Pancreas (tissue), 10 donors: Measurements from ENCODE around the gene PIWIL1. TPM values are rescaled to one million over a fixed set of nuclear protein-coding genes. Genes with fewer than 3 reads are reported as not detected.

ENCODE experiments used
- ATAC-seq, 4 donors: fragments of 200-7000 bp; cut with Tn5 transposase; one replicate each; pipeline versions ENCODE4 v1.8.0 to v1.9.1; 2020; ENCODE audit warnings: mild to moderate bottlenecking in 4 of 4, moderate library complexity in 4 of 4
- DNase-seq, 6 donors: peaks; one replicate each; pipeline ENCODE4 v3.0.0-alpha.2; 2020
- FAIRE-seq: peaks from 2 replicates; lab custom pipeline; 2012; peaks lifted over from hg19 to GRCh38; lab: Jason Lieb, UNC
- H3K27ac ChIP-seq, 4 donors: fragments of 200-600 bp; sonication (generic); 1 replicate in 3 of 4; 2 replicates in 1 of 4; pipeline versions ENCODE4 v1.5.0 to v1.8.0; 2020
- H3K27me3 ChIP-seq, 4 donors: fragments of 200-600 bp; one replicate each; pipeline ENCODE4 v1.8.0; 2021
- H3K36me3 ChIP-seq, 3 donors: fragments of 200-600 bp; sonication (generic) in 1 of 3; one replicate each; pipeline versions ENCODE4 v1.5.0 to v1.8.0; 2020 to 2021
- H3K4me1 ChIP-seq, 3 donors: fragments of 200-600 bp; one replicate each; pipeline ENCODE4 v1.8.0; 2021
- H3K4me3 ChIP-seq, 4 donors: fragments of 200-600 bp; sonication (generic) in 2 of 4; one replicate each; pipeline versions ENCODE4 v1.5.0 to v1.8.0; 2020 to 2021
- H3K9me3 ChIP-seq, 4 donors: fragments of 200-600 bp; one replicate each; pipeline ENCODE4 v1.8.0; 2021
- CTCF ChIP-seq, 4 donors: fragments of 200-600 bp; sonication (generic) in 3 of 4; IDR thresholded peaks; one replicate each; pipeline versions ENCODE4 v1.5.0 to v1.8.0; 2021; ENCODE audit warnings: antibody characterized with exemption in 4 of 4
- WGBS, 2 donors: extraction: QIAGEN DNeasy Blood & Tissue Kit; methylation state at CpG; one replicate each; pipeline ENCODE4 v1.1.7; 2013; 5-methylcytosine and 5-hydroxymethylcytosine counted together
- intact Hi-C, 3 donors: fragments of 100-400 bp; cut with DNase I; formaldehyde crosslinking; loops; one replicate each; pipeline versions ENCODE4 v1.11.1 to v1.14.2; 2022
- polyA plus RNA-seq, 2 donors: library from polyadenylated mRNA; stranded (reverse); fragments of 200-250 nt; gene quantifications; one replicate each; pipeline ENCODE4 v1.2.3, GENCODE V29; 2013
- total RNA-seq, 6 donors: library from RNA; stranded (reverse); fragmentation: NEBNext Ultra II Directional in 4 of 6; extraction: Animal tissue kit (Norgen Biotek cat#: 25700) in 4 of 6; gene quantifications; one replicate each; pipeline versions ENCODE4 v1.2.1 to v1.2.4, GENCODE V29; 2021 to 2023
- donor health status: healthy with polysubstance abuse.
- donor health status: DM: no; HTN: no; CAD: no; lungs with moderate emphysema.
- donor health status: DM: no; HTN: no; CAD: no.
- donor health status: control.
- donor health status: control.
- donor health status: Bipolar disorder and iron deficiency.
- donor health status: DM: yes; HTN: yes; CAD: no.
- donor health status: DM: no; HTN: no; CAD: no.
- donor health status: DM: no; HTN: no; CAD: no.
- donor health status: DM: yes; HTN: yes; CAD: no.

Gene PIWIL1
- total and polyA plus RNA-seq, 8 donors = not detected

DNA sequence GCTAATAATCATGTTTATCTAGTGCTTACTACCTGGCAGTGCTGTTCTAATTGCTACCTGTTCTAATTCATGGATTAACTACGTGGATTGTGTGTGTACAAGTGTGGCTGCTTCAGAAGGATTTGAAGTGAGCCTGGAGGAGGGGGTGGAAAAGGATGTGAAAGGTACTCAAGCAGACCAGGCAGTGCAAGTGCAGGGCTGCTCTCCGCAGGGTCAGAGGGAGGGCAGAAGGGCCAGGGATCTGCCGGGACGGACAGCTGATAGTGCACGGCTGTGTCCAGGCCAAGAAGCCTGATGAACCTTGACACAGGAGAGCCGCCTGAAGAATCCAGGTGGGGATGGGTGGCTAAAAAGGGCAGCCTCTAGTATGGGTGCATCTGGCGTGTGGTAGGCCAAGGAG is 28.5 kb downstream of the PIWIL1 start:
- Histone ChIP-seq H3K36me3 (no peaks in the 10 kb centered on the region), H3K4me3 (no peak overlapping the region), H3K27me3 (peaks cover 0 to 11% (median 1%) of the 10 kb centered on the region in 4 donors), H3K27ac (no peak overlapping the region), H3K4me1 (no peaks in the 10 kb centered on the region), H3K9me3 (no peaks in the 10 kb centered on the region)
- intact Hi-C loops = no loop called here
- no peak for FAIRE-seq
- ATAC-seq = no peak
- TF ChIP-seq CTCF (IDR thresholded peaks at IDR 0.05) = no peak
- 54 to 64% methylated on average over 7 of the region's 7 CpGs for WGBS, 2 donors
- DNase-seq = no peak

- ATAC-seq (no peak), DNase-seq (no peak), FAIRE-seq (no peak)
- H3K9me3 ChIP-seq = no peaks in the 10 kb centered on the region
- whole genome bisulfite sequencing, 2 donors = 58 to 66% methylated on average over 2 of the region's 2 CpGs
- no peak for TF ChIP-seq CTCF (IDR thresholded peaks at IDR 0.05)
- H3K27ac ChIP-seq = no peak overlapping the region
- H3K27me3 ChIP-seq = peaks cover 0 to 3% (median 1%) of the 10 kb centered on the region in 4 donors
- intact Hi-C loops = no loop called here
- no peaks in the 10 kb centered on the region for H3K4me1 ChIP-seq
- no peak overlapping the region for H3K4me3 ChIP-seq
- H3K36me3 ChIP-seq = no peaks in the 10 kb centered on the region
These were observed 29.3 kb downstream of the PIWIL1 start for GRCh38 chr12:130367003-130367402.

DNA sequence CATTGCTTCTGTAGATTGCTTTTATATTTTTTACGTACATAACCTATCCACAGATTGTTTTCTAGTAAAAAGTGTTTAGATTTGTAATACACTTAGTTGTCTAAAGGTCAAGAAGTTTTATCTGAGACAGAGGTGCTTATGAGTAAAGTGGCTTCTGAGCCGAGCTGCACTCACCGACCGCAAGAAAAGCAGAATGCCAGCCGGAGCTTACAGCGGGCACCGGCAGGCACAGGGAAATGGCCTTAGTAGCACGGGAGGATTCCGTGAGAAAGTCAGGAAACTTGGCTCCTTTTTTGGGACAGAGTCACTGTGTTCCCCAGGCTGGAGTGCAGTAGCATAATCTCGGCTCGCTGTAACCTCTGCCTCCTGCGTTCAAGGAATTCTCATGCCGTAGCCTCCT is 29.8 kb downstream of the PIWIL1 start:
- H3K9me3 ChIP-seq = no peaks in the 10 kb centered on the region
- TF ChIP-seq CTCF (IDR thresholded peaks at IDR 0.05) = no peak
- no peak for DNase-seq
- H3K4me1 ChIP-seq = no peaks in the 10 kb centered on the region
- peaks cover 0 to 3% (median 0%) of the 10 kb centered on the region in 4 donors for H3K27me3 ChIP-seq
- no peak for FAIRE-seq
- H3K4me3 ChIP-seq = no peak overlapping the region
- intact Hi-C loops = no loop called here
- WGBS, 2 donors = 81 to 87% methylated on average over 13 of the region's 13 CpGs
- no peak for ATAC-seq
- H3K36me3 ChIP-seq = no peaks in the 10 kb centered on the region
- no peak overlapping the region for H3K27ac ChIP-seq

GRCh38 chr12:130369816-130370215 is 32.1 kb downstream of the PIWIL1 start:
- intact Hi-C loops = no loop called here
- no peak for FAIRE-seq
- no peak for TF ChIP-seq CTCF (IDR thresholded peaks at IDR 0.05)

GRCh38 chr12:130371296-130371695 is 33.6 kb downstream of the PIWIL1 start:
- Histone ChIP-seq H3K4me3 (no peak overlapping the region), H3K27ac (no peak overlapping the region), H3K27me3 (peaks cover 0 to 3% (median 0%) of the 10 kb centered on the region in 4 donors), H3K9me3 (no peaks in the 10 kb centered on the region), H3K4me1 (no peaks in the 10 kb centered on the region), H3K36me3 (no peaks in the 10 kb centered on the region)
- ATAC-seq (no peak), FAIRE-seq (no peak), DNase-seq (no peak)
- 5 to 9% methylated on average over 5 of the region's 5 CpGs for WGBS, 2 donors
- intact Hi-C loops = no loop called here
- no peak for TF ChIP-seq CTCF (IDR thresholded peaks at IDR 0.05)

More at GRCh38 chr12:130369816-130370215, 32.1 kb downstream of the PIWIL1 start:
- DNase-seq (no peak), ATAC-seq (no peak)
- Histone ChIP-seq H3K27me3 (peaks cover 0 to 3% (median 0%) of the 10 kb centered on the region in 4 donors), H3K9me3 (no peaks in the 10 kb centered on the region), H3K27ac (no peak overlapping the region), H3K4me1 (no peaks in the 10 kb centered on the region), H3K4me3 (no peak overlapping the region), H3K36me3 (no peaks in the 10 kb centered on the region)
- WGBS, 2 donors = 67 to 79% methylated on average over 4 of the region's 4 CpGs
